Measurements from ENCODE around the gene GPR31. TPM values are rescaled to one million over a fixed set of nuclear protein-coding genes. Genes with fewer than 3 reads are reported as not detected.
"Not testable (repeated sequence)": the region's sequence is repeated elsewhere in the genome, so short reads cannot be mapped to it uniquely, and the experiment has no call there.

GPR31 gene
- polyA plus RNA-seq, 1 donor from 2014 or later, result not detected

- not testable (repeated sequence) for H2AFZ ChIP-seq (ENCODE audit: low read depth, low read length); H3K4me3 ChIP-seq (ENCODE audit: low read length); H3K9me3 ChIP-seq (ENCODE audit: low read length); H3K27me3 ChIP-seq (ENCODE audit: insufficient read depth, low read depth, low read length); H3K79me2 ChIP-seq (replicated peaks; ENCODE audit: insufficient read depth, low read length); H3K36me3 ChIP-seq (ENCODE audit: insufficient read depth, low read length); H3K27ac ChIP-seq (ENCODE audit: low read length); H3K4me2 ChIP-seq (ENCODE audit: low read length); H4K20me1 ChIP-seq (ENCODE audit: insufficient read depth); H3F3A ChIP-seq (ENCODE audit: insufficient read depth, low read length, poor library complexity, severe bottlenecking); H3K9me2 ChIP-seq (ENCODE audit: insufficient read depth, low read length); H3K9ac ChIP-seq (ENCODE audit: low read length)
Measured at GRCh38 chr6:167193515-167194125, 35.8 kb upstream of the GPR31 start.

DNA sequence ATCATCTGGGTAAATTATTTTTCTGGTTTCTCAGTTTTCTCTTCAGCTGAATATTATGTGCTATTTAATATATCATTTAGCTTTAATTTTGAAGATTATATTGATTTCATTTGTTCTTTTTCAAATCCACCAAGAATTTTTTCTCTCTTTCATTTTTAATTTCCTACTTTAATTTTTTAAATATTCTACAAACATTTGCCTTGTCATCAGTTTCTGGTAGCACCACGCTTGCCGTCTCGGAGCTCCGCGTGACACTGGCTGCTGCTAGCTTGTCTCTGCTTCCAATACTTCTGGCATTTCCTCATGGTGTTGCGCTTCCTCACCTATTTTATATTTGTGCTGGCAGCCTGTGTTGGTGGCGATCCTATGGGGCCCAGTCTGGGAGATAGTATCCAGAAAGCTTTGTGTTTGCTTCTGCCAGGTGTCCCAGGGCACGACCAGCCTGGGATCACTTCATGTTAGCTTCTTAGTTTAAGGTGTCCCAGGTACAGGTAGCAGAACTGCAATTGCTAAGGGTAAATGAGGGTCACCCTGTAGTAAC is 33.3 kb upstream of the GPR31 start:
- not testable (repeated sequence) for H3K27ac ChIP-seq (ENCODE audit: low read length); H3K9ac ChIP-seq (ENCODE audit: low read length); H3K27me3 ChIP-seq (ENCODE audit: insufficient read depth, low read depth, low read length); H4K20me1 ChIP-seq (ENCODE audit: insufficient read depth); H3K9me2 ChIP-seq (ENCODE audit: insufficient read depth, low read length); H3K4me3 ChIP-seq (ENCODE audit: low read length); H3K79me2 ChIP-seq (replicated peaks; ENCODE audit: insufficient read depth, low read length); H3K36me3 ChIP-seq (ENCODE audit: insufficient read depth, low read length); H2AFZ ChIP-seq (ENCODE audit: low read depth, low read length); H3F3A ChIP-seq (ENCODE audit: insufficient read depth, low read length, poor library complexity, severe bottlenecking); H3K9me3 ChIP-seq (ENCODE audit: low read length); H3K4me2 ChIP-seq (ENCODE audit: low read length)

DNA sequence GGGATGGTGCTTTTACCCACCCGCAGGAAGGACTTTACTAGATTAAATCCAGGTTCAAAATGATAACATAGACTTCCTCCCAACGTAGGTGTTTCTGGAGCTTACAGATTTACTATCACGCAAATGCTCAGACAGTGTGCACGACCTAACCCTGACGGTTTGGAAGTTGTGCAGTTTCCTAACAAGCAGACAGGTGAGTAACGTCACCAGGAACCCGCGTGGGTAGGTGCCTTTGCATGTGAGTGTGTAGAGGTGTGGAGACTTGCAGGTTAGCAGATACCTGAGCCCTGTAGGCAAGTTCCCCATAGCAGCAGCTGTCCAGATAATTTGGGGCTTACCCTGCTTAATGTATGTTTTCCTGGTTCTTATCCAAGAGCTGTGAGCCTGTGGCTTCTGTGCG is 29.5 kb upstream of the GPR31 start:
- H3K4me2 ChIP-seq (ENCODE audit: low read length); H3K4me3 ChIP-seq (ENCODE audit: low read length); H4K20me1 ChIP-seq (ENCODE audit: insufficient read depth); H3K27ac ChIP-seq (ENCODE audit: low read length); H3K9me2 ChIP-seq (ENCODE audit: insufficient read depth, low read length); H3K79me2 ChIP-seq (replicated peaks; ENCODE audit: insufficient read depth, low read length); H3F3A ChIP-seq (ENCODE audit: insufficient read depth, low read length, poor library complexity, severe bottlenecking); H2AFZ ChIP-seq (ENCODE audit: low read depth, low read length); H3K36me3 ChIP-seq (ENCODE audit: insufficient read depth, low read length); H3K9ac ChIP-seq (ENCODE audit: low read length); H3K27me3 ChIP-seq (ENCODE audit: insufficient read depth, low read depth, low read length); H3K9me3 ChIP-seq (ENCODE audit: low read length): not testable (repeated sequence)

DNA sequence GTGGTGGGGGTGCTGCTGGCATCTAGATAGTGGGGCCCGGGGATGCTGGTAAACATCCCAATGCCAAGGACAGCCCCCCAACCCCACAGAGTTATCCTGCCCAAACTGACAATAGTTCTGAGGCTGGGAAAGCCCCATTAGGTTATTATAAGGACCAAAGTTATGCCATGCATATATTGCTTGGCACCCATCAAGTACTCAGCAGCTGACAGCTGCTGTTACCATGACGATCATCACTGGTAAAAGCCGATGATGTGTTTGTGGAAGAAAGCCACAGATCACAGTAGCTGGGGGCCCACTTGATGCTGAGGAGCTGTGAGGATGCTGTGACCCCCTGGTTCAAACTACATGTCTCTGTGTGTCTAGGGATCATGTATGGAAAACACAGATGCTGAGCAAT is 27.3 kb upstream of the GPR31 start:
- H2AFZ ChIP-seq (ENCODE audit: low read depth, low read length); H3K4me2 ChIP-seq (ENCODE audit: low read length); H3K36me3 ChIP-seq (ENCODE audit: insufficient read depth, low read length); H3F3A ChIP-seq (ENCODE audit: insufficient read depth, low read length, poor library complexity, severe bottlenecking); H3K4me3 ChIP-seq (ENCODE audit: low read length); H3K27me3 ChIP-seq (ENCODE audit: insufficient read depth, low read depth, low read length); H3K9me3 ChIP-seq (ENCODE audit: low read length); H3K9ac ChIP-seq (ENCODE audit: low read length); H3K27ac ChIP-seq (ENCODE audit: low read length); H3K79me2 ChIP-seq (replicated peaks; ENCODE audit: insufficient read depth, low read length); H4K20me1 ChIP-seq (ENCODE audit: insufficient read depth); H3K9me2 ChIP-seq (ENCODE audit: insufficient read depth, low read length): not testable (repeated sequence)

DNA sequence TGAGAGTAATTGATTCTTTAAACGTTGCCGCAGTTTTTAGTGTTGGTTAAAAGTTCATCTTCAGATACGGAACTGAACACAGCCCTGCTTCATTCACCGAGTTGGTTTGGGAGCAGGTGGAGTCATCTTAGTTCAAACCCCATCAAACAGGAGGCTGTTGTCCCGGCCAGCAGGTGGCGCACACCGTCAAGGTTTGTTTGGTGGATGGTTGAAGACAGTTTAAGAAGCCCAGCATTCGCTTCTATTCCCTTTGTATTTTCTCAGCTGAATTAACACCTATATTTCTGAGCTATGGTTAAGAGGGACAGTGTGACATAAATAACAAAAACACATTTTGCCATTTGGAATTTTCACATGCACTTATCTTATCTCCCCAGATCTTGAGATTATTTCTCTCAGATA is 25.1 kb upstream of the GPR31 start:
- TF ChIP-seq SMC3 (conservative IDR thresholded peaks at IDR 0.05; ENCODE audit: poor library complexity), result peak; percentile 60
- peak; percentile 50 for TF ChIP-seq CTCF (IDR thresholded peaks at IDR 0.05; ENCODE audit: poor library complexity, severe bottlenecking)
- peak; percentile 53 for TF ChIP-seq RAD21 (conservative IDR thresholded peaks at IDR 0.05)
- not testable (repeated sequence) for H3K27ac ChIP-seq (ENCODE audit: low read length); H3K36me3 ChIP-seq (ENCODE audit: insufficient read depth, low read length); H3K9ac ChIP-seq (ENCODE audit: low read length); H2AFZ ChIP-seq (ENCODE audit: low read depth, low read length); H3K79me2 ChIP-seq (replicated peaks; ENCODE audit: insufficient read depth, low read length); H4K20me1 ChIP-seq (ENCODE audit: insufficient read depth); H3F3A ChIP-seq (ENCODE audit: insufficient read depth, low read length, poor library complexity, severe bottlenecking); H3K27me3 ChIP-seq (ENCODE audit: insufficient read depth, low read depth, low read length); H3K4me2 ChIP-seq (ENCODE audit: low read length); H3K9me2 ChIP-seq (ENCODE audit: insufficient read depth, low read length); H3K4me3 ChIP-seq (ENCODE audit: low read length); H3K9me3 ChIP-seq (ENCODE audit: low read length)

DNA sequence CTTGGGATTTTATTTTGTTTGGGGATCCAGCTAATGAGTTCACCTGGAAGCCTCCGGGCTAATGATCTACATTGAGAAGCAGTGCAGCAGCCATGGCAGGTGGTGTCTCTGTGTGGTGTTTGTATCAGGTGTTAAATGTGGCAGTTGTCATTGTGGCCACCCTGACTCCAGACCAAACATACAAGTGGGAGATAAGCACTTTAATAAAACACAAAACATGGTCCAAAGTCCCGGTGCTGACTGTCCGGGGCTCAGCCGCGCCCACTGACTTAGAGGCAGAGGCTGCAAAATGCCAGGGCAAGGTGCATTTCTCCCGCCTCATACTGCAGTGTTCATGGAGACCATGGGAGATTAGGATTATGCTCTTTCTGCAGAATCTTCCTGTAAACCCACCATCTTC is 23.6 kb upstream of the GPR31 start:
- not testable (repeated sequence) for H4K20me1 ChIP-seq (ENCODE audit: insufficient read depth); H3K4me3 ChIP-seq (ENCODE audit: low read length); H3F3A ChIP-seq (ENCODE audit: insufficient read depth, low read length, poor library complexity, severe bottlenecking); H3K9me2 ChIP-seq (ENCODE audit: insufficient read depth, low read length); H3K79me2 ChIP-seq (replicated peaks; ENCODE audit: insufficient read depth, low read length); H3K27ac ChIP-seq (ENCODE audit: low read length); H3K27me3 ChIP-seq (ENCODE audit: insufficient read depth, low read depth, low read length); H3K9ac ChIP-seq (ENCODE audit: low read length); H3K9me3 ChIP-seq (ENCODE audit: low read length); H3K36me3 ChIP-seq (ENCODE audit: insufficient read depth, low read length); H3K4me2 ChIP-seq (ENCODE audit: low read length); H2AFZ ChIP-seq (ENCODE audit: low read depth, low read length)

GRCh38 chr6:167180086-167180485 is 22.3 kb upstream of the GPR31 start:
- H3K9me2 ChIP-seq (ENCODE audit: insufficient read depth, low read length); H3K27me3 ChIP-seq (ENCODE audit: insufficient read depth, low read depth, low read length); H3K36me3 ChIP-seq (ENCODE audit: insufficient read depth, low read length); H3K4me2 ChIP-seq (ENCODE audit: low read length); H3K9ac ChIP-seq (ENCODE audit: low read length); H3K79me2 ChIP-seq (replicated peaks; ENCODE audit: insufficient read depth, low read length); H3K27ac ChIP-seq (ENCODE audit: low read length); H3F3A ChIP-seq (ENCODE audit: insufficient read depth, low read length, poor library complexity, severe bottlenecking); H3K9me3 ChIP-seq (ENCODE audit: low read length); H4K20me1 ChIP-seq (ENCODE audit: insufficient read depth); H3K4me3 ChIP-seq (ENCODE audit: low read length); H2AFZ ChIP-seq (ENCODE audit: low read depth, low read length): not testable (repeated sequence)
